Neural cell (in vitro differentiated cells): ENCODE results near the gene ME3. TPM values are rescaled to one million over a fixed set of nuclear protein-coding genes. Genes with fewer than 3 reads are reported as not detected.

Experiments
- H2AFZ ChIP-seq: fragments of 200-600, 300-800 bp; sonication (generic), shearing (Covaris generic); 2 replicates; pipeline ENCODE4 v1.6.0; 2014; ENCODE audit warnings: low read depth, mild to moderate bottlenecking, antibody characterized with exemption, low read length, moderate library complexity
- H3F3A ChIP-seq: fragments of 200-600 bp; shearing (Covaris generic); 2 replicates; pipeline ENCODE4 v1.6.1; 2016; ENCODE audit warnings: mild to moderate bottlenecking, moderate library complexity, mixed read lengths, antibody characterized with exemption, low read length; ENCODE audit not compliant: insufficient read depth, poor library complexity, severe bottlenecking
- H3K27ac ChIP-seq: fragments of 200-600, 300-800 bp; sonication (generic), shearing (Covaris generic); 2 replicates; pipeline ENCODE4 v1.5.1; 2014; ENCODE audit warnings: mild to moderate bottlenecking, low read length, moderate library complexity
- H3K27me3 ChIP-seq: fragments of 300-800, 200-600 bp; sonication (generic), shearing (Covaris generic); 2 replicates; pipeline ENCODE4 v1.6.0; 2014; ENCODE audit warnings: mild to moderate bottlenecking, low read depth, low read length, moderate library complexity; ENCODE audit not compliant: insufficient read depth
- H3K36me3 ChIP-seq: fragments of 300-800, 200-600 bp; sonication (generic), shearing (Covaris generic); 2 replicates; pipeline ENCODE4 v1.5.1; 2014; ENCODE audit warnings: mild to moderate bottlenecking, antibody characterized with exemption, low read length, moderate library complexity; ENCODE audit not compliant: insufficient read depth
- H3K4me2 ChIP-seq: fragments of 300-800, 200-600 bp; sonication (generic), shearing (Covaris generic); 2 replicates; pipeline ENCODE4 v1.6.0; 2014; ENCODE audit warnings: mild to moderate bottlenecking, low read length
- H3K4me3 ChIP-seq: fragments of 300-800, 200-600 bp; sonication (generic), shearing (Covaris generic); 2 replicates; pipeline ENCODE4 v1.5.1; 2014; ENCODE audit warnings: mild to moderate bottlenecking, low read length, moderate library complexity
- H3K79me2 ChIP-seq: fragments of 200-600 bp; shearing (Covaris generic); replicated peaks from 2 replicates; pipeline ENCODE4 v1.6.0; 2014; ENCODE audit warnings: mild to moderate bottlenecking, low read length, moderate library complexity; ENCODE audit not compliant: insufficient read depth
- H3K9ac ChIP-seq: fragments of 300-800, 200-600 bp; sonication (generic), shearing (Covaris generic); 2 replicates; pipeline ENCODE4 v1.6.1; 2016; ENCODE audit warnings: mild to moderate bottlenecking, low read length, mixed read lengths
- H3K9me2 ChIP-seq: fragments of 200-600 bp; shearing (Covaris generic); 2 replicates; pipeline ENCODE4 v1.6.1; 2016; ENCODE audit warnings: mild to moderate bottlenecking, low read length, mixed read lengths; ENCODE audit not compliant: insufficient read depth
- H3K9me3 ChIP-seq: fragments of 200-600, 300-800 bp; sonication (generic), shearing (Covaris generic); 2 replicates; pipeline ENCODE4 v1.6.1; 2016; ENCODE audit warnings: mild to moderate bottlenecking, mixed run types, low read length, moderate library complexity, mixed read lengths
- H4K20me1 ChIP-seq: fragments of 200-600 bp; shearing (Covaris generic); 2 replicates; pipeline ENCODE4 v1.6.1; 2016; ENCODE audit warnings: mild to moderate bottlenecking, mixed run types; ENCODE audit not compliant: insufficient read depth
- CTCF ChIP-seq: fragments of 450-650 bp; IDR thresholded peaks from 2 replicates; pipeline ENCODE4 v1.5.1; 2014; ENCODE audit warnings: antibody characterized with exemption, mild to moderate bottlenecking, moderate library complexity; ENCODE audit not compliant: poor library complexity, severe bottlenecking
- EP300 ChIP-seq: fragments of 450-650 bp; conservative IDR thresholded peaks from 2 replicates; pipeline ENCODE4 v1.6.1; 2014; ENCODE audit warnings: antibody characterized with exemption, mild to moderate bottlenecking, moderate library complexity; ENCODE audit not compliant: poor library complexity, severe bottlenecking
- EZH2 ChIP-seq: fragments of 200-600, 300-800 bp; shearing (Covaris generic), sonication (generic); IDR thresholded peaks from 2 replicates; pipeline ENCODE4 v1.6.1; 2014; ENCODE audit warnings: antibody characterized with exemption, low read length, borderline replicate concordance, mild to moderate bottlenecking; ENCODE audit not compliant: insufficient read depth, poor library complexity, severe bottlenecking
- MXI1 ChIP-seq: fragments of 450-650 bp; conservative IDR thresholded peaks from 2 replicates; pipeline ENCODE4 v1.6.1; 2014; ENCODE audit warnings: antibody characterized with exemption, mild to moderate bottlenecking; ENCODE audit not compliant: poor library complexity, severe bottlenecking
- POLR2AphosphoS5 ChIP-seq: IDR thresholded peaks from 2 replicates; pipeline ENCODE4 v1.6.1; 2012
- RAD21 ChIP-seq: fragments of 450-650 bp; conservative IDR thresholded peaks from 2 replicates; pipeline ENCODE4 v1.6.1; 2014; ENCODE audit warnings: antibody characterized with exemption, mild to moderate bottlenecking, moderate library complexity
- REST ChIP-seq: IDR thresholded peaks from 2 replicates; pipeline ENCODE4 v1.6.1; 2012; ENCODE audit warnings: borderline replicate concordance
- SMC3 ChIP-seq: fragments of 450-650 bp; conservative IDR thresholded peaks from 2 replicates; pipeline ENCODE4 v1.6.1; 2014; ENCODE audit warnings: antibody characterized with exemption, mild to moderate bottlenecking, moderate library complexity; ENCODE audit not compliant: poor library complexity
- TAF1 ChIP-seq: IDR thresholded peaks from 2 replicates; pipeline ENCODE4 v1.6.1; 2012; ENCODE audit warnings: low read depth
- polyA plus RNA-seq: library from polyadenylated mRNA; depleted of rRNA; stranded (reverse); fragments of >200 nt; gene quantifications from 2 replicates; pipeline ENCODE4 v1.2.3, GENCODE V29; 2014

The ME3 gene
- polyA plus RNA-seq, 1 donor from 2014 or later, result 2.1 TPM

- Histone ChIP-seq H3K4me3 (no peak overlapping the region), H3K27me3 (no peaks in the 10 kb centered on the region), H3K79me2 (no peaks in the 10 kb centered on the region), H3K36me3 (no peaks in the 10 kb centered on the region), H3K27ac (no peak overlapping the region), H3K4me2 (no peak overlapping the region), H3K9me3 (no peaks in the 10 kb centered on the region), H3F3A (no peaks in the 10 kb centered on the region), H4K20me1 (no peaks in the 10 kb centered on the region), H2AFZ (no peak overlapping the region), H3K9me2 (no peaks in the 10 kb centered on the region), H3K9ac (no peak overlapping the region)
- no peak for TF ChIP-seq EP300
- no peak for TF ChIP-seq POLR2AphosphoS5
- no peak for TF ChIP-seq SMC3
- no peak for TF ChIP-seq TAF1
- TF ChIP-seq EZH2, result no peak
- TF ChIP-seq CTCF, result no peak
- no peak for TF ChIP-seq REST
- TF ChIP-seq MXI1, result no peak
- TF ChIP-seq RAD21, result no peak
Observed at GRCh38 chr11:86464509-86465221, 207.8 kb downstream of the ME3 start.

- H3K9ac ChIP-seq, result no peak overlapping the region
- no peaks in the 10 kb centered on the region for H3K27me3 ChIP-seq
- no peaks in the 10 kb centered on the region for H3F3A ChIP-seq
- H3K36me3 ChIP-seq, result no peaks in the 10 kb centered on the region
- no peak overlapping the region for H3K4me3 ChIP-seq
- no peaks in the 10 kb centered on the region for H3K9me3 ChIP-seq
- H3K9me2 ChIP-seq, result no peaks in the 10 kb centered on the region
- H3K79me2 ChIP-seq, result no peaks in the 10 kb centered on the region
- no peak overlapping the region for H2AFZ ChIP-seq
- H3K27ac ChIP-seq, result no peak overlapping the region
- H3K4me2 ChIP-seq, result no peak overlapping the region
- H4K20me1 ChIP-seq, result no peaks in the 10 kb centered on the region
- TF ChIP-seq TAF1, result no peak
- TF ChIP-seq RAD21, result no peak
- TF ChIP-seq REST, result no peak
- TF ChIP-seq MXI1, result no peak
- no peak for TF ChIP-seq EZH2
- TF ChIP-seq EP300, result no peak
- TF ChIP-seq CTCF, result no peak
- no peak for TF ChIP-seq POLR2AphosphoS5
- TF ChIP-seq SMC3, result no peak
Observed at GRCh38 chr11:86463955-86464354, 208.5 kb downstream of the ME3 start.
